Endothelial cell of hepatic sinusoid (primary cell): ENCODE results near the gene TIGAR.

ENCODE experiments used
- in situ Hi-C: cut with HindIII; loops from 2 replicates; pipeline ENCODE4 v1.10.0; 2017; ENCODE audit warnings: low sequenced_read_pairs

TIGAR gene

DNA sequence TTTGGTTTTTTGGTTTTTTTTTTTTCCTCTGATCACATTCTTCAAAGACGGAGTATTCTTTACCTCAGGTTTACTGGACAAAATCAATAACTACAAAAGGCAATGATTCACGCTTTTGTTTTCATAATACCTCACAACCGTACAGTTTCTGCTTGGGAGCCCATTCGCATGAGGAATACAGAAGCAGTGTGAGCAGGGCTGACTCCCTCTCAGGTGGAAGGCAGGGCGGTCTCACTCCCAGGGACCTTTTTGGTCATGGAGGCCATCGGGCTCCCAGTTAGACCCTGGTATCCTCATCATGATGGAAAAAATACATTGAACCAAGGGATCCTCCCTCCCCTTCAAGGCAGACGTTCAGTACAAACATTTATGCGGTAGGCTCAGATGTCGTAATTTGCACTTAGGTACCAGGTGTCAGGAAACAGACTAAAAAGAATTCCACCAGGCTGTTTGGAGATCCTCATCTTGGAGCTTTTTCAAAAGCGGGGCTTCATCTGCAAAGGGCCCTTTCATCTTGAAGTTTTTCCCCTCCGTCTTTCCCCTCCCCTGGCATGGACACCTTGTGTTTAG lies 19.0 kb upstream of the TIGAR start:
- in situ Hi-C loops = no loop called here

- in situ Hi-C loops = no loop called here
Observed at GRCh38 chr12:4302881-4303280, 18.1 kb upstream of the TIGAR start.

GRCh38 chr12:4303750-4304149 lies 17.3 kb upstream of the TIGAR start:
- in situ Hi-C loops = no loop called here

GRCh38 chr12:4307593-4308333 lies 13.2 kb upstream of the TIGAR start:
- in situ Hi-C loops = no loop called here

DNA sequence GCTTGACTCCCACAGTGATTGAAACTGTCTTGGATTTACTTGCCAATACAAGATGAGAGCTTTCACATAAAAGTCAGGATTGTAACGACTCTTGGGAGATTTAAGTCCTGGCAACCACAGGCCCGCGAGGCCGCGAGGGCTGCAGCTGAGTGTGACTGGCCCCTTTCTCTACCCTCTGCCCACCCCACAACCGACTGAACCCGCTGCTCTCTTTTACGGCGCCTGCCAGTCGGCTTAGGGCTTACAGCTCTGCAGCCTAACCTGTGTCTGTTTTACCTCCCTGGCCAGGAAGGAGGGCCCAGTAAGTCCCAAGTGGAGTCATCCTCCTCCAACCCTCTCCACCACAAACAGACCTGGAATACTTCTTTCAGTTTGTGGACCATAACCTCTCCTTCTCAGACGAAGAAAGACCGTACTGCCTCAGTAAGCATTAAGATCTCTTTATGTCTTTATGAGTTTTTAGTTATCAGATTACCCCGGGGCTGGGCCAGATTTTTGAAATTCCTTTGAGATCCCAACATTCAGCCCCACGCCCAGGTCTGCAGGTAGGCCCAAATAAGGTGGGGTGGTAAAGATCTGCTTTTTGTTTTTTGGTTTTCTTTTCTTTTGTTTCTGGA lies 12.6 kb upstream of the TIGAR start:
- in situ Hi-C loops = no loop called here

DNA sequence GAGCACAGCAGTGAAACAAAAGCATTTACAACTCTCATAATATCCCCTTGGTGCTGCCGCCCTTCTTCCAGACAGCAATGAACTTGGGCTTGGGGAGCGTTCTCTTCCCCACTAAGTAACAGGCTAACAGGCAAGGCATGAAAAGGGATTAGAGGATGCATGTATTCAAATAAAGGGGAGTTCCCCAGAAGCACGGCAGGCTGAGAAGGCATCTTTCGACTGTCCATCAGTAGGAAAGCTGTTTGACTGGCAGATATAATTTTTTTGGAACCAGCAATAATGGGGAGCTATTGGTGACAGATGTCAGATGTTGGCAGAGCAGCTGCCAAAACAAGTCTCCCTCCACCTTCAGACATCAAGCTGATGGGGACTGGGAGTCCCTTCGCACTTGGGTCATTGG lies 9.2 kb upstream of the TIGAR start:
- in situ Hi-C loops = no loop called here

GRCh38 chr12:4312251-4312650 lies 8.8 kb upstream of the TIGAR start:
- in situ Hi-C loops = no loop called here

DNA sequence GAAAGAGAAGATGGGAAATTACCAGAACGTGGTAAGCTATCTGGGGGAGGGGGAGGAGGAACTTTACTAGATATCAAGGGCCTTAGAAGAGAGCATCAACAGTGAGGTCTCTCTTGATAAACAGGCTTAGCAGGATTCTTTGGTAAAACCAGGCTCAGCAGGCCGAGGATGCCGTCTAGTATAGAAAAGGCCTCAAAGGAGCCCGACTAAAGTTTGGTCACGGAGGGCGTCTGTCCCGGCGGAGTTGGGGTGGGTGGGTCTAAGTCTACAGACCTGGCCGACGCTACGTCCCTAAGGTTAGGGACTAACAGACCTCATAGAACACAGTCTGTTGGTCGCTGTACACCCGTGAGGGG lies 538 bp upstream of the TIGAR start:
- in situ Hi-C loops = loop anchor here (10.0 kb wide), 1 partner anchor 214 kb away; the partner anchor contains the start of gene RAD51AP1

GRCh38 chr12:4322726-4323125 lies 1.7 kb downstream of the TIGAR start:
- in situ Hi-C loops = loop anchor here (10.0 kb wide), 1 partner anchor 212 kb away; the partner anchor contains the start of gene RAD51AP1

- in situ Hi-C loops = loop anchor here (10.0 kb wide), 1 partner anchor 211 kb away; the partner anchor contains the start of gene RAD51AP1
Observed at GRCh38 chr12:4323396-4323795, 2.4 kb downstream of the TIGAR start.

- in situ Hi-C loops = loop anchor here (10.0 kb wide), 1 partner anchor 210 kb away; the partner anchor contains the start of gene RAD51AP1
Observed at GRCh38 chr12:4324366-4324765, 3.4 kb downstream of the TIGAR start.

- in situ Hi-C loops = loop anchor here (10.0 kb wide), 1 partner anchor 209 kb away; the partner anchor contains the start of gene RAD51AP1
Observed at GRCh38 chr12:4325966-4326365, 5.0 kb downstream of the TIGAR start.

- in situ Hi-C loops = loop anchor here (10.0 kb wide), 1 partner anchor 208 kb away; the partner anchor contains the start of gene RAD51AP1
Observed at GRCh38 chr12:4327293-4327692, 6.3 kb downstream of the TIGAR start.

DNA sequence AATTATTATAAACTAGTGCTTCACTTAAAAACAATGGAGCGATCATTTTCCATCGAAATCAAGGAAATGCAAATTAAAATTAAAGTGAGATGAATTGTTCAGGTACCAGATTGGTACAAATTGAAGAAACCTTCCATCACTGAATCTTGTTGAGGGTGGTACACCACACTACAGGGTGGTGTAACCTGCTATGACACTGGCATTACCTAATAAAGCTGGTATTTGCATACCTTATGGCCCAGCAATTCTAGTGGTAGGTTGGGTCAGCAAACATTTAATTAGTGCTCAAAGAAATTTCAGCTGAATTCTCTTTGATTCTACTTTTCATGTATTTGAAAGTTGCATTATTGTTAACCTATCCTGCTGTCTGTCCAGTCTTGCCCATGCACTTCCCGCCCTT lies 9.2 kb downstream of the TIGAR start:
- in situ Hi-C loops = no loop called here

- in situ Hi-C loops = no loop called here
Observed at GRCh38 chr12:4331221-4331620, 10.2 kb downstream of the TIGAR start.

DNA sequence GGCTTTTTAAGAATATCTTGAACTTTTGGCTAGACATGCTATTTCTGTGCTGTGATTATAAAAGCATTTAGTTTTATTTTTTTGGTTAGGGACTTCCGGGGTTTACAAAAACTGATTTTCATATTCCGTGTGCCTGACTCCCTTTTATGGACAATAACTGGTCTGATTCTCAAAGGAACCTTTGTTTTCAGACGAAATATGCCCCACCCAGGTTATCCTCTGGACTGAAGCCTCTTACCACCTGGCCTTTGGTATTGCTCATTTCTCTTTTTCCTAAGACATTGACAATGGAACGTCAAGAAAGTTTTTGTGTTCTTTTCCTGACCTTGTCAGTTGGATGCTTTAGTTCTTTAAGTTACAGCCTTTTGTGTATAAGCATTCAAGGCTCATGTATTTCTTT lies 10.8 kb downstream of the TIGAR start:
- in situ Hi-C loops = no loop called here

DNA sequence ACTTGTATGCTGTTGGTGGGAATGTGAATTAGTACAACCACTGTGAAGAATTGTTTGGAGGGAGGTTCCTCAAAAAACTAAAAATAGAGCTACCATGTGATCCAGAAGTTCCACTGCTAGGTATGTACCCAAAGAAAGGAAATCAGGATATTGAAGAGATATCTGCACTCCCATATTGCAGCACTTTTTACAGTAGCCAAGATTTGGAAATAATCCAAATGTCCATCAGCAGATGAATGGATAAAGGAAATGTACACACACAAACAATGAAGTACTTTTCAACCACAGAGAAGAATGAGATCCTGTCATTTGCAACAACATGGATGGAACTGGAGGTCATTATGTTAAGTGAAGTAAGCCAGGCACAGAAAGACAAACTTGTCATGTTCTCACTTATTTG lies 25.9 kb downstream of the TIGAR start:
- in situ Hi-C loops = no loop called here

DNA sequence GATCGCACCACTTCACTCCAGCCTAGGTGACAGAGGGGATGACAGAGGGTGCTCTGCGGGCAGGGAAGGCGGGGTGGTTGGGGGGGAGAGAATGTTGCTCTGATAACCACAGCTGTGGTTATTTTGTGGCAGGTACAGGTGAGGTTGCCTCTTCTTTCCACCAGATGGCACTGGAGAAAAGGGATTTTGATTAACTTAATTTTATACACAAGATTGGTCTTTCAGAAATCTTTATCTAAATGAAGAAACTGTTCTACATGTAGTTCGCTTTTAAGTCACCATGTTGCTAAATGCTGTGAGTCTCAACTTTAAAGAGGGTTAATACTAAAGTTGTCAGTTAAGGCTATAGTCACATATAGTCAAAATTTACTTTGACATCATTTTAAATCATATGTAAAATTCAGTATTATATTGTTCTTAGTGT lies 32.8 kb downstream of the TIGAR start:
- in situ Hi-C loops = no loop called here

GRCh38 chr12:4355156-4356040 lies 34.4 kb downstream of the TIGAR start:
- in situ Hi-C loops = no loop called here

GRCh38 chr12:4356041-4356327 lies 35.0 kb downstream of the TIGAR start:
- in situ Hi-C loops = no loop called here

DNA sequence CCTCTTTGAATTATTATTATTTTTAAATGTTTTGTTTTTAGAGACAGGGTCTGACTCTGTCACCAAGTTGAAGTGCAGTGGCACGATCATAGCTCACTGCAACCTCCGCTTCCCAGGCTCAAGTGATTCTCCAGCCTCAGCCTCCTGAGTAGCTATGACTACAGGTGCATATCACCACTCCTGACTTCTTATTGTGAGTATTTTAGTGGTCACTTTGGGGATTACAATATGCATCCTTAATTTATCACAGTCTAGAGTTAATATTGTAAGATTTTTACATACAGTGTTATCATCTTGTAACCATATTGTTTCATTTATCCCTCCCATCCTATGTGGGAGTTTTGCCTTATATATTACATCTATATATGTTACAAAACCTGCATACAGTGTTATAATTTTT lies 45.1 kb downstream of the TIGAR start:
- in situ Hi-C loops = no loop called here
